ENCODE results near the gene OSBPL2. TPM values are rescaled to one million over a fixed set of nuclear protein-coding genes. Genes with fewer than 3 reads are reported as not detected.

The OSBPL2 gene
- total and polyA plus RNA-seq, 10 donors, result 9.2 to 81.7 (median 48.4) TPM

DNA sequence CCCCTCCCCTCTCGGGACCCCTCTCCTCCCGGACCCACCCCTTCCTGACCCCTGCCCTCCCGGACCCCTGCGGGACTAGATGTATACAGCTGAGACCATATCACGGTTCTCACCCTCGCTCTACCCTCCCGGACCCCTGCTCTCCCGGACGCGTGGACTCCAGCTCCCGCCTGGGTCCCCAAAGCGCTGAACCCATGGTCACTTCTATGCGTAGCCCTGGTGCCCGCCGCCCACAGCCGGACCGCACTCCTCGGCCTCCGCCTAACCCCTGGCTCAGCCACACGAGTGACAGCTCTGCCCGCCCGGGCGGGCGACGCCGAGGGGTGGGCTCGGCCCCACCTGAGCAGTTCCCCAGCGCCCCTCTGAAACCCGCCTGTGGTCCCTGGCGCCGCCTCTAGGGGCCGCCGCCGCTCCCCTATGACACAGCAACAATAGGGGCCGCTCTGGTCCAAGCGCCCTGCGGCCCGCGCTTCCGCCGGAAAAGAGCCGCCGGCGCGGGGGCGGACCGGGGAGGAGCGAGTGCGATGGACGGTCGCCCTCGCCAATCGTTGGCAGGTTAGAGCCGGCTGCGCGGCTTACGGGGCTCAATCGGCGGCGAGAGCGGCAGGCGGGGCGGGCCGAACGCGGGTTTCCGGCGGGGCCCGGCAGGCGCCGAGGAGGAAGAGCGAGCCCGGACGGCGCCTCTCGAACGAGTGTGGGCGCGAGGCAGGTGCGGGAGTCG is 64.2 kb downstream of the OSBPL2 start, which contains the start of gene ADRM1:
TSS of gene ADRM1 (plus strand) at position 657 of the 721 bp plus-strand sequence. CDS start 572 bp downstream, outside the sequence.
- peak within 1 kb of the TSS; percentile 55 to 100 (median 96) for H3K4me3 ChIP-seq
- peaks cover 23 to 85% (median 53%) of the 10 kb centered on the region in 6 donors for H3K4me1 ChIP-seq
- TF ChIP-seq POLR2AphosphoS5 (IDR thresholded peaks at IDR 0.05) (peak in 2 of 3 donors; percentile 87 to 94), POLR2A (IDR thresholded peaks at IDR 0.05) (peak in 1 of 3 donors; percentile 81), CTCF (IDR thresholded peaks at IDR 0.05 in 8 of 11, conservative IDR thresholded peaks at IDR 0.05 in 3 of 11) (peak; percentile 95 to 99 (median 98))
- WGBS, 5 donors, result 0 to 1% (median 1%) methylated on average over 41 to 81 of the region's 81 CpGs
- H3K27ac ChIP-seq, result peak within 1 kb of the TSS; percentile 88 to 98 (median 96)
- DNase-seq, result peak; percentile 98
- intact Hi-C loops (cut with DNase I; ENCODE audit: low total_unique reads), result loop anchor here (5.0 kb wide), 1 partner anchor 80 kb away; no protein-coding TSS in a partner anchor
- no peaks in the 10 kb centered on the region for H3K9me3 ChIP-seq
- H3K36me3 ChIP-seq, result peaks cover 4 to 54% (median 34%) of the 10 kb centered on the region in 6 donors
- H3K27me3 ChIP-seq (replicated peaks in 1 of 7), result no peaks in the 10 kb centered on the region

GRCh38 chr20:62303062-62303339 is 64.7 kb downstream of the OSBPL2 start:
- peak overlapping the region; percentile 55 to 100 (median 96) for H3K4me3 ChIP-seq
- H3K27me3 ChIP-seq (replicated peaks in 1 of 7), result no peaks in the 10 kb centered on the region
- TF ChIP-seq POLR2AphosphoS5 (IDR thresholded peaks at IDR 0.05) (no peak), POLR2A (IDR thresholded peaks at IDR 0.05) (peak in 1 of 3 donors; percentile 8), CTCF (IDR thresholded peaks at IDR 0.05 in 8 of 11, conservative IDR thresholded peaks at IDR 0.05 in 3 of 11) (no peak)
- peak overlapping the region; percentile 66 to 98 (median 96) for H3K27ac ChIP-seq
- peaks cover 4 to 54% (median 39%) of the 10 kb centered on the region in 6 donors for H3K36me3 ChIP-seq
- 1 to 2% (median 1%) methylated on average over 21 to 39 of the region's 39 CpGs; no CpG with 5 or more reads in 2 of the 5 donors for WGBS, 5 donors
- H3K4me1 ChIP-seq, result peaks cover 23 to 85% (median 52%) of the 10 kb centered on the region in 6 donors
- DNase-seq, result no peak
- H3K9me3 ChIP-seq, result no peaks in the 10 kb centered on the region
- intact Hi-C loops (cut with DNase I; ENCODE audit: low total_unique reads), result loop anchor here (5.0 kb wide), 1 partner anchor 79 kb away; no protein-coding TSS in a partner anchor

DNA sequence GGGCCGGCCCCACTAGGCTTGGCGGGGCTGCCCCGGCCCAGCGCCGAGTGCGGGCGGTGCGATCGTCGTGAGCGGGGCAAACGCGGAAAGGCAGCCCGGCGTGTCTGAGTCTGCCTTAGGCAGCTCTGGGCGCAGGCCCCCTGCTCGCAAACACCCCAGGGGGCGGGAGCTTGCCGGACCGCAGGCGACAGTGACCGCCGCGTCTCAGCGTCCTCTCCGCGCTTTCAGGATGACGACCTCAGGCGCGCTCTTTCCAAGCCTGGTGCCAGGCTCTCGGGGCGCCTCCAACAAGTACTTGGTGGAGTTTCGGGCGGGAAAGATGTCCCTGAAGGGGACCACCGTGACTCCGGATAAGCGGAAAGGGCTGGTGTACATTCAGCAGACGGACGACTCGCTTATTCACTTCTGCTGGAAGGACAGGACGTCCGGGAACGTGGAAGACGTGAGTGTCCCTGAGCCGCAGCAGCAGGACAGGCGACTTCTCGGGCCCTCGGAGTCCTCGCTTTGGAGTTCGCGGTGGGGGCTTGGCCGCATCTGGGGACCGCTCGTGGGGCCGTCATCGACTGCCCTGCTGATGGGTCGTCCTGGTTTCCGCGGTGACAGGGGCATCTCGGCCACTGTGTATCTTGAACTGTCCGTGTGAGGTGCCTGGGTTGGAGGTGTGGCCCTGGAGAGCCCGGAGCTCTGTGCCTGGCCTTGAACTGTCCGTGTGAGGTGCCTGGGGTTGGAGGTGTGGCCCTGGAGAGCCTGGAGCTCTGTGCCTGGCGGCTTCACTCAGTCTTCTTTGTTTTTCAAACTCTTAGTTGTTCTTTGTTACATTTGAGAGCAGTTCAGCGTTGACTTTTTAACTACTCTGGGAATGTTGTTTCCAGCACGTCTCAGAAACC is 65.3 kb downstream of the OSBPL2 start:
- peaks cover 23 to 85% (median 51%) of the 10 kb centered on the region in 6 donors for H3K4me1 ChIP-seq
- H3K4me3 ChIP-seq, result peak overlapping the region; percentile 55 to 100 (median 96)
- TF ChIP-seq CTCF (IDR thresholded peaks at IDR 0.05 in 8 of 11, conservative IDR thresholded peaks at IDR 0.05 in 3 of 11) (no peak), POLR2AphosphoS5 (IDR thresholded peaks at IDR 0.05) (peak in 1 of 3 donors; percentile 41), POLR2A (IDR thresholded peaks at IDR 0.05) (no peak)
- intact Hi-C loops (cut with DNase I; ENCODE audit: low total_unique reads), result loop anchor here (5.0 kb wide), 1 partner anchor 79 kb away; no protein-coding TSS in a partner anchor
- H3K9me3 ChIP-seq, result no peaks in the 10 kb centered on the region
- H3K27me3 ChIP-seq (replicated peaks in 1 of 7), result no peaks in the 10 kb centered on the region
- no peak for DNase-seq
- H3K36me3 ChIP-seq, result peaks cover 4 to 54% (median 45%) of the 10 kb centered on the region in 6 donors
- peak overlapping the region; percentile 66 to 98 (median 96) for H3K27ac ChIP-seq
- WGBS, 5 donors, result 4 to 10% (median 6%) methylated on average over 16 to 66 of the region's 66 CpGs

Data from spleen (tissue), 11 donors.